Parathyroid adenoma (tissue), 2 donors: ENCODE measurements around the gene TGFBR3.
"Not testable (repeated sequence)": the region's sequence is repeated elsewhere in the genome, so short reads cannot be mapped to it uniquely, and the experiment has no call there.

ENCODE experiments used
- H2AFZ ChIP-seq: fragments of 300-600 bp; sonication (generic); one replicate; pipeline ENCODE4 v1.7.0; 2017; ENCODE audit warnings: antibody characterized with exemption, mild to moderate bottlenecking
- H3K27ac ChIP-seq: fragments of 300-600 bp; sonication (generic); one replicate; pipeline ENCODE4 v1.7.0; 2017
- H3K27me3 ChIP-seq: fragments of 300-600 bp; sonication (generic); one replicate; pipeline ENCODE4 v1.7.0; 2017; ENCODE audit warnings: low read length; ENCODE audit not compliant: control insufficient read depth, insufficient read depth
- H3K36me3 ChIP-seq: fragments of 300-600 bp; sonication (generic); one replicate; pipeline ENCODE4 v1.7.0; 2017; ENCODE audit warnings: low read length; ENCODE audit not compliant: control insufficient read depth, insufficient read depth
- H3K4me1 ChIP-seq: fragments of 300-600 bp; sonication (generic); one replicate; pipeline ENCODE4 v1.7.0; 2017; ENCODE audit warnings: control low read depth
- H3K4me2 ChIP-seq: fragments of 300-600 bp; sonication (generic); one replicate; pipeline ENCODE4 v1.7.0; 2017; ENCODE audit warnings: low read length
- H3K4me3 ChIP-seq: fragments of 300-600 bp; sonication (generic); one replicate; pipeline ENCODE4 v1.7.0; 2017; ENCODE audit warnings: low read depth, low read length
- H3K79me2 ChIP-seq: fragments of 300-600 bp; sonication (generic); one replicate; pipeline ENCODE4 v1.7.0; 2017; ENCODE audit warnings: control low read depth
- H3K9ac ChIP-seq: fragments of 300-600 bp; sonication (generic); one replicate; pipeline ENCODE4 v1.7.0; 2017; ENCODE audit warnings: mild to moderate bottlenecking
- H3K9me3 ChIP-seq: fragments of 300-600 bp; sonication (generic); one replicate; pipeline ENCODE4 v1.7.0; 2017; ENCODE audit warnings: low read length; ENCODE audit not compliant: control insufficient read depth
- TF ChIP-seq, protein P1 (sequence below): fragments of 300-600 bp; sonication (generic); IDR thresholded peaks from one replicate; pipeline ENCODE4 v1.7.0; 2017; ENCODE audit warnings: antibody characterized with exemption, mild to moderate bottlenecking
- donor health status: primary hyperparathyroidism.

Gene TGFBR3

DNA sequence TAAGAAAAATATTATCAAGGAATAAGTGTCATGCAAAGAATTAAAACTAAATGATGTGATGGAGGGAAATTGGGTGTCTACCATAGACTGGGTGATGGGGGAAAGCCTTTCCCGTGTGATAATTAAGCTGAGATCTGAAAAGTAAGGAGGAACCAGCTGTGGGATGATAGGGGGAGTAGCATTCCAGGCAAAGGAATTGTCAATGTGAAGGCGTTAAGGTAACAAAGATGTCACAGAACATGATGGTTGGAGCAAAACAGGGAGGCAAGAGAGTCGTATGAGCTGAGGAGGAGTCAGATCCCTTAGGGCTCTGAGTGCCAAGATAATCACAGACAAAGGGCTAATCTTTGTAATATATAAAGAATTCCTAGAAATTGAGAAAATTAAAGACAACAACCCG lies 215.2 kb downstream of the TGFBR3 start:
- H3K4me1 ChIP-seq: no peaks in the 10 kb centered on the region
- no peak overlapping the region for H2AFZ ChIP-seq
- no peak overlapping the region for H3K9ac ChIP-seq
- no peak overlapping the region for H3K4me3 ChIP-seq
- no peak overlapping the region for H3K27ac ChIP-seq
- TF ChIP-seq, protein P1, sequence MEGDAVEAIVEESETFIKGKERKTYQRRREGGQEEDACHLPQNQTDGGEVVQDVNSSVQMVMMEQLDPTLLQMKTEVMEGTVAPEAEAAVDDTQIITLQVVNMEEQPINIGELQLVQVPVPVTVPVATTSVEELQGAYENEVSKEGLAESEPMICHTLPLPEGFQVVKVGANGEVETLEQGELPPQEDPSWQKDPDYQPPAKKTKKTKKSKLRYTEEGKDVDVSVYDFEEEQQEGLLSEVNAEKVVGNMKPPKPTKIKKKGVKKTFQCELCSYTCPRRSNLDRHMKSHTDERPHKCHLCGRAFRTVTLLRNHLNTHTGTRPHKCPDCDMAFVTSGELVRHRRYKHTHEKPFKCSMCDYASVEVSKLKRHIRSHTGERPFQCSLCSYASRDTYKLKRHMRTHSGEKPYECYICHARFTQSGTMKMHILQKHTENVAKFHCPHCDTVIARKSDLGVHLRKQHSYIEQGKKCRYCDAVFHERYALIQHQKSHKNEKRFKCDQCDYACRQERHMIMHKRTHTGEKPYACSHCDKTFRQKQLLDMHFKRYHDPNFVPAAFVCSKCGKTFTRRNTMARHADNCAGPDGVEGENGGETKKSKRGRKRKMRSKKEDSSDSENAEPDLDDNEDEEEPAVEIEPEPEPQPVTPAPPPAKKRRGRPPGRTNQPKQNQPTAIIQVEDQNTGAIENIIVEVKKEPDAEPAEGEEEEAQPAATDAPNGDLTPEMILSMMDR: no peak
- H3K36me3 ChIP-seq: no peaks in the 10 kb centered on the region
- H3K27me3 ChIP-seq: no peaks in the 10 kb centered on the region
- no peak overlapping the region for H3K4me2 ChIP-seq
- H3K9me3 ChIP-seq: no peaks in the 10 kb centered on the region
- H3K79me2 ChIP-seq: no peaks in the 10 kb centered on the region

DNA sequence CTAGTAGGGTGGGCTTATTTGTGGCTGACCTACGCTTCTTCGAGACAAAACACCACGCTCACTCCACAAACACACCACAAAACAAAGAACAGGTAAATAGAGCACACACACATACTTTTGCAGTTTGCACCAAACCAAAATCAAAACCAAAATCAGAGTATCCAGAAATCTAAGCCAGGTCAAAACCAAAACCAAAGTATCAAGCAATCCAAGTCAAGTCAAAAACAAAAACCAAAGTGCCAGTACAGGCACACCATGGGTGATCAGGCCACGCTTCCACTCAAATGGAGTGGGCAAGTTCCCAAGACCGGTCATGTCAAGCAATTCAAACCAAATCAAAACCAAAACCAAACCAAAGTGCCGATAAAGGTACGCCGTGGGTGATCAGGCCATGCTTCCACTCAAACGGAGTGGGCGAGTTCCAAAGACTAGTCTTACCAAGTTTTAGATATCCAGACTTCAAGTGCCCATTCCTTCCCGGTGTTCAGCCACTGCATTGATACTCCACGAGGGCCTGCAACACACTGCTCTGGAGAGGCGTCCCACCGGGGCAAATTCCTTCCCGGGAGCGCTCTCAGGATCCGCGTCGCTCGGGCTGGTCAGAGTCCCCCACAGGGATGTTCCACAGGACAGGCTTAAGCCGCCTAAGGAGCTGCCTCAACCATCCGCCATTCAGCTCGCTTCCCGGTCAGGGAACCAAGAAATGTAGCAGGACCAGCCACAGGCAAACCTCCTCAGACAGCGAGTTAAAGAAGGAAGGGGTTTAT lies 216.2 kb downstream of the TGFBR3 start:
- Histone ChIP-seq H3K36me3 (no peaks in the 10 kb centered on the region), H3K4me1 (no peaks in the 10 kb centered on the region), H3K4me2 (no peak overlapping the region), H3K9ac (no peak overlapping the region), H3K79me2 (no peaks in the 10 kb centered on the region), H3K9me3 (no peaks in the 10 kb centered on the region), H3K27ac (no peak overlapping the region), H2AFZ (no peak overlapping the region), H3K4me3 (no peak overlapping the region), H3K27me3 (no peaks in the 10 kb centered on the region)
- TF ChIP-seq, protein P1: no peak

DNA sequence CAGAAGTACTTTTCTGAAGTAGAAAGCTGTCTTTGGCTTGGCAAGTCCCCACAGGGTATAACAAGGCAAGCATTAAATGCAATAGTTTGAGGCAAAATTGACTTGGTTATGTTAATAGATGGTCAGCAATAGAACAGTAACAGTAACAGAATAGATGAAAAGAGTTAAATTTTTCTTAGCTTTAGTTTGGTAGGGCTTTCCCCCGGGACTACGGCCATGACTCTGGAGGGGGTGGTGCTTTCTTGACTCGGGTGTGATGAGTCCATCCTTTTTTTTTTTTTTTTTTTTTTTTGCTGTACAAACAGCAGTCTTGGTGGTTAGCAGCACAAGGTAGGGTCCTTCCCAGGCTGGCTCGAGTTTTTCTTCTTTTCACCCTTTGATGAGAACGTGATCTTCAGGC lies 219.3 kb downstream of the TGFBR3 start:
- not testable (repeated sequence) for H3K9me3 ChIP-seq, H3K79me2 ChIP-seq, H3K36me3 ChIP-seq, H3K9ac ChIP-seq, H3K27me3 ChIP-seq, H3K27ac ChIP-seq, H3K4me3 ChIP-seq, H2AFZ ChIP-seq, H3K4me1 ChIP-seq, H3K4me2 ChIP-seq

DNA sequence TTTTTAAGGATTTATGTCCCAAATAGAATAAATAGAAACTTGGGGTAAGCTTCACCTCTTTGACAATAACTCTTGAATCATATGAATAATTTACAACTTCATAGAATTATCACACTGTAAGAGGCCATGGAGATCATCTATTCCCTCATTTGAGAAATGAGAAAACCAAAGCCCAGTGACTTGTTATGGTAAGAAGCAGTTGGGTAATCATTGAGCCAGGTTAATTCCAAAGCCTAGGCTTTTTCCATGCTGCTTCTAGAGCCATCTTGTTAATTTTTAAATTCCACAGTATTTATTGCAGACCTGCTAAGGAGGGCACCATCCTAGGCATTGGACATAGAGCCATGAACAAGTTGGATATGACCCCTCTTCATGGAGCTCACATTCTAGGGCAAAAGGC lies 224.8 kb downstream of the TGFBR3 start:
- Histone ChIP-seq H3K9me3 (no peaks in the 10 kb centered on the region), H3K9ac (no peak overlapping the region), H3K4me2 (no peak overlapping the region), H3K4me1 (no peaks in the 10 kb centered on the region), H2AFZ (no peak overlapping the region), H3K27me3 (no peaks in the 10 kb centered on the region), H3K79me2 (no peaks in the 10 kb centered on the region), H3K36me3 (no peaks in the 10 kb centered on the region), H3K4me3 (no peak overlapping the region), H3K27ac (no peak overlapping the region)
- TF ChIP-seq, protein P1: no peak

DNA sequence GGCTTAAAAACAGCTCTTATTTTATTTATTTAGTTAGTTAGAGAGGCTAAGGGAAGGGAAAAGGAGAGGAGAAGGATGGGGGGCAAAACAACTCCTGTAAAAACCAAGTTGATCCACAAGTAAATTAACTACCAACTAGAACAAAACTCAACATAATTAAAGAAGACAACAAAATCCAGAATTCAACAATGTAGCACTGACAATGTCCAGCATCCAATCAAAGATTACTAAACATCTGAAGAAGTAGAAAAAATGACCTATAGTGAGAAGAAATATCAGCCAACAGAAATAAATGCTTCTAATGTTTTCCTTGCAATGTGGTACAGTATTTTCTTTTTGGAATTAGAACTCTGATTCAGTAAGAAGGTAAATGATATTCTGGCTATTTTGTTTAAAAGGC lies 225.2 kb downstream of the TGFBR3 start:
- Histone ChIP-seq H3K4me1 (no peaks in the 10 kb centered on the region), H3K79me2 (no peaks in the 10 kb centered on the region), H3K9me3 (no peaks in the 10 kb centered on the region), H3K36me3 (no peaks in the 10 kb centered on the region), H3K4me2 (no peak overlapping the region), H3K27me3 (no peaks in the 10 kb centered on the region), H3K9ac (no peak overlapping the region), H2AFZ (no peak overlapping the region), H3K4me3 (no peak overlapping the region), H3K27ac (no peak overlapping the region)
- TF ChIP-seq, protein P1: no peak
